ENCODE results near the gene TMEM164. TPM values are rescaled to one million over a fixed set of nuclear protein-coding genes. Genes with fewer than 3 reads are reported as not detected.

TMEM164 gene
- total RNA-seq, 1 donor from 2014 or later = 18.7 TPM

DNA sequence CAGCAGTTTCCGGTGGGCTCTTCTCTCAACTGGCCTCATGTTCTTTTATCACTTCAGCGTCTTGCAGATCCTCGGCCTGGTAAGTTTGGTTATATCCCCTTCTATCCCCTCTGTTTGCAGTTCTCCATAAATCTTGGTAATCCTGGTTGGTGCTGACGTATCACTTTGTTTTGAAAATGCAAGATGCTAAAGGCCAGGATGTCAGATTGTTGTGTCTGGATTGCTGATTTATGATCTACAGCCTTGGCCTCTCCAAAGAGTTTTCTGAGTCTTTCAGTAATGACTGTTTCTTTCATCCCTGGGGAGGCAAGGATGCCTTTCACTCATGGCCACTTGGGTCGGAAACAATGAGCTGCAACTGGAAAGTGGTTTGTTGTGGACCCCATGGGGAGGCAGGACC, 168.5 kb downstream of the TMEM164 start:
- H3K36me3 Mint-ChIP-seq (ENCODE audit: low read depth, unreplicated experiment) = peaks cover 9% of the 10 kb centered on the region
- no peak overlapping the region for H3K27ac Mint-ChIP-seq (ENCODE audit: unreplicated experiment)
- no peak for DNase-seq (ENCODE audit: low spot score)
- H3K4me1 Mint-ChIP-seq (ENCODE audit: unreplicated experiment) = no peaks in the 10 kb centered on the region
- no peaks in the 10 kb centered on the region for H3K9me3 Mint-ChIP-seq (ENCODE audit: unreplicated experiment)
- no peak for TF ChIP-seq CTCF (IDR thresholded peaks at IDR 0.05; ENCODE audit: unreplicated experiment)
- H3K27me3 Mint-ChIP-seq (ENCODE audit: unreplicated experiment) = peaks cover 4% of the 10 kb centered on the region
- no peak overlapping the region for H3K4me3 Mint-ChIP-seq (ENCODE audit: unreplicated experiment)

GRCh38 chrX:110172215-110172614, 169.3 kb downstream of the TMEM164 start:
- H3K4me1 Mint-ChIP-seq (ENCODE audit: unreplicated experiment) = no peaks in the 10 kb centered on the region
- H3K4me3 Mint-ChIP-seq (ENCODE audit: unreplicated experiment) = no peak overlapping the region
- TF ChIP-seq CTCF (IDR thresholded peaks at IDR 0.05; ENCODE audit: unreplicated experiment) = no peak
- H3K27ac Mint-ChIP-seq (ENCODE audit: unreplicated experiment) = no peak overlapping the region
- H3K36me3 Mint-ChIP-seq (ENCODE audit: low read depth, unreplicated experiment) = peaks cover 9% of the 10 kb centered on the region
- H3K9me3 Mint-ChIP-seq (ENCODE audit: unreplicated experiment) = no peaks in the 10 kb centered on the region
- DNase-seq (ENCODE audit: low spot score) = no peak
- H3K27me3 Mint-ChIP-seq (ENCODE audit: unreplicated experiment) = peaks cover 6% of the 10 kb centered on the region

GRCh38 chrX:110173192-110174175, 170.6 kb downstream of the TMEM164 start:
- Mint-ChIP-seq H3K4me3 (ENCODE audit: unreplicated experiment) (no peak overlapping the region), H3K36me3 (ENCODE audit: low read depth, unreplicated experiment) (peaks cover 8% of the 10 kb centered on the region), H3K4me1 (ENCODE audit: unreplicated experiment) (no peaks in the 10 kb centered on the region), H3K27me3 (ENCODE audit: unreplicated experiment) (peaks cover 6% of the 10 kb centered on the region), H3K27ac (ENCODE audit: unreplicated experiment) (no peak overlapping the region), H3K9me3 (ENCODE audit: unreplicated experiment) (no peaks in the 10 kb centered on the region)
- TF ChIP-seq CTCF (IDR thresholded peaks at IDR 0.05; ENCODE audit: unreplicated experiment) = no peak
- DNase-seq (ENCODE audit: low spot score) = no peak

- TF ChIP-seq CTCF (IDR thresholded peaks at IDR 0.05; ENCODE audit: unreplicated experiment) = no peak
- Mint-ChIP-seq H3K4me1 (ENCODE audit: unreplicated experiment) (no peaks in the 10 kb centered on the region), H3K4me3 (ENCODE audit: unreplicated experiment) (no peak overlapping the region), H3K36me3 (ENCODE audit: low read depth, unreplicated experiment) (peaks cover 5% of the 10 kb centered on the region), H3K27me3 (ENCODE audit: unreplicated experiment) (peaks cover 3% of the 10 kb centered on the region), H3K9me3 (ENCODE audit: unreplicated experiment) (no peaks in the 10 kb centered on the region), H3K27ac (ENCODE audit: unreplicated experiment) (no peak overlapping the region)
- no peak for DNase-seq (ENCODE audit: low spot score)
These were observed 172.2 kb downstream of the TMEM164 start for GRCh38 chrX:110175146-110175545.

DNA sequence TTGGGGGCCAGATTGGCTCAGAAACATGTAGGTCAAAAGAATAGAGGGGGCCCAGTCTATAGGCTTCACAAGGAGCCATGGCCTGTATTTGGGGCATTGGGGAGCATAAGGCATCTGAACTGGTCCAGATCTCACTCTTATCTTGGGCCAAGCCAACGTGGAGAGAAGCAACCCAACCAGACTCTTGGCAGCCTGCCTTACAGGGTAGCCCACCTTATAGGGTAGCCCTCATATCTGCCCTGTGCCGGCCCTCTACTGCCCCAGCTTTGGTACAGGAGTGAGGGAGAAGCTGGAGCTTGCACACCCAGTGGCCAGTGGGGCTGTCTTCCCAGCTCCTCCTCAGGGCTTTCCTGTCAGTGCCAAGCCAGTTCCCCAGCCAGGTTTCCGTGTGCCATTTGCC, 172.8 kb downstream of the TMEM164 start:
- no peak overlapping the region for H3K4me3 Mint-ChIP-seq (ENCODE audit: unreplicated experiment)
- H3K9me3 Mint-ChIP-seq (ENCODE audit: unreplicated experiment) = no peaks in the 10 kb centered on the region
- TF ChIP-seq CTCF (IDR thresholded peaks at IDR 0.05; ENCODE audit: unreplicated experiment) = no peak
- H3K27ac Mint-ChIP-seq (ENCODE audit: unreplicated experiment) = no peak overlapping the region
- H3K27me3 Mint-ChIP-seq (ENCODE audit: unreplicated experiment) = peaks cover 4% of the 10 kb centered on the region
- H3K36me3 Mint-ChIP-seq (ENCODE audit: low read depth, unreplicated experiment) = peaks cover 5% of the 10 kb centered on the region
- DNase-seq (ENCODE audit: low spot score) = no peak
- H3K4me1 Mint-ChIP-seq (ENCODE audit: unreplicated experiment) = no peaks in the 10 kb centered on the region
